GM19193 (cell line): Measurements from ENCODE around the gene RAB38.

Experiments
- POLR2A ChIP-seq: IDR thresholded peaks from 4 replicates; pipeline ENCODE4 v1.6.1; 2011; ENCODE audit not compliant: insufficient read depth, insufficient read length; ENCODE audit errors: extremely low read depth

RAB38 gene

DNA sequence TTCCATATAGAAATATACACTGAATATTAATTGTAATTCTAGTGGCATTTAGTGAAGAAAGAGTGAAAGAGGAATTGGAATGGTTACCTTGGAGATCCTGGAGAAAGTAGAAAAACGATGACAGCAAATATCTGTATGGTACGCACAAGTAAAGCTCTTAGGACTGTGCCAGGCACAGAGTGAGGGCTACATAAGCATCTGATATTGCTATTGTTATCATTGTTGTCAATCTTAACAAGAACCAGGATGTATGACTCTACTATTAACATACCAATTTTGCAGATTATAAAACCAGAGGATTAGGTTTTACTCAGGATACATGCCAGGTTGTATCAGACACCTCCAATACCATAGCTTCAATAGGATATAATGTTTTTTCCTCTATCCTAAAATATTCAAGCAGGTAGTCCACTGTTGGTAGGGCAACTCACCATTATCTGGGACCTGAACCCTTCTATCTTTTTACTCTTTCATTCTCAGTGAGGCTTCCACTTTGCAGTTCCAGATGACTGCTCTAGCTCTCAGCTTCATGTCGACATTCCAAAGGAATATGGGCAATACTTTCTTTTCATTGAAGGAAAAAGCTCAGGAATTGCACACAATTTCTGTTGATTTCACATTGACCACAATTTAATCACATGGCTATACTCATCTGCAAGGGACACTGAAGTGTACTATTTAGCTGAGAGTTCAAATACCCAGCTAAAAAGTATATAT lies 73.2 kb downstream of the RAB38 start:
- TF ChIP-seq POLR2A = no peak

- TF ChIP-seq POLR2A = no peak
These were observed 75.1 kb downstream of the RAB38 start for GRCh38 chr11:88100151-88100550.

- TF ChIP-seq POLR2A = no peak
These were observed 77.0 kb downstream of the RAB38 start for GRCh38 chr11:88098289-88098688.

GRCh38 chr11:88089134-88089533 lies 86.1 kb downstream of the RAB38 start:
- TF ChIP-seq POLR2A = no peak

- no peak for TF ChIP-seq POLR2A
These were observed 87.9 kb downstream of the RAB38 start for GRCh38 chr11:88087337-88087736.

DNA sequence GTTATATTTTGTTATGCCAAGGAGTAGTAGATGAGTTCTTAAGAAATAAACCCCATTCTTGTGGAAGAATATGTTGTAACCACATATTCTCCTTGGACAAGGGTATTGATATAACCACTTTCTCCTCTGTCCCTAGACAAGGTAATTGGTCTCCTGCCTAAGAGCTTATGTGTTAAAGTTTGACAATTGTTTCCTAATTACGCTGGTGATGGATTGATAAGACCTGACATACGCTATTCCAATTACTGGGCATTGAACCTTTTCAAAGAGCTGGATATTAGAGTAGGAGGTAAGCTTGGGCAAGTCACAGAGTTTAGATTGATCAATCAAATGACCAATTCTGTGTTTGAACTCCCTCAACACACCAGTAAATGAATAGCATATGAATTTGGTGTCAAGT lies 88.9 kb downstream of the RAB38 start:
- TF ChIP-seq POLR2A = no peak

- no peak for TF ChIP-seq POLR2A
These were observed 104.8 kb downstream of the RAB38 start for GRCh38 chr11:88070437-88070836.

- TF ChIP-seq POLR2A = no peak
These were observed 106.2 kb downstream of the RAB38 start for GRCh38 chr11:88068848-88069554.

DNA sequence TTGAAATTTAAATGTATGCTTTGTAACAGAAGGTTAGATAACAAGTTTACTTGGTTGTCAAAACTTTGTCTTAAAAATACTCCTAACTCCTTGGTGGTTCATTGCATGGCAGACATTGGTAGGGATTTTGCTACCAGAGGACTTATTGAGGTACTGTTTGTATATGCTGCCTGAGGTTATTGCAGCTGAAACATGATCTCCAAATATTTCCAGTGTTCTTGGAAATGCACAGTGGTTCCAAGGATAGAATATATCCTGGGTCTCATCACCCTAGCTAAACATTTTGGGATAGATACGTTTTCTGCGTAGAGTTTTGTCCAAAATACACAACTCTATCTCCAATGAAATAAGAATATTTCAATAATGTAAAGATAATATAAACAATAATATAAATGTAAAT lies 109.2 kb downstream of the RAB38 start:
- no peak for TF ChIP-seq POLR2A

DNA sequence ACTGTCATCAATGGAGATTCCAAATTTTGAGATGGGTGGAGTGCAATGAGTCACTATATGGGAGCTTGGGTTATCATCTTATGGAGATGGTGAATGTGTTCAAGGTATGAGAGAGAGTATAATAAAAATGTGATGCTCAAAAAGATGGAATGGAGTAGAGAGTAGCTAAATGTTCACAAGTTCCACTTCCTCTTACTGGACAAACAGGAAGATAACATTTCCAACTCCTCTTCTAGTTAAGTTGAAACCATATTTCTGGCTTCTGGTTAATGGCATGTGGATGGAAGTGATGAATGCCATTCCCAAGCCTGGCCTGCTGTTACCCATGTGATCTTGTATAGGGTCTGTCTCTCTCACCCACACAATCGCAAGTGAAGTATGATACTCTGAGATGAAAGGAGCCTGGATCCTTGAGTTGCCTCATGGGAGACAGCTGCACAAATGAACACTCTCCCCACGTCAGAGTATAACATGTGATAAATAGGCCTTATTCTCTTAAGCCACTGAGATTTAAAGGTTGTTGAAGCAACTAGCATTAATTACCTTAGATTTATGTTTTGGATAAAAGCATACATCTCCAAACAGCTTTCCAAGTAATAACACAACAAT lies 111.0 kb downstream of the RAB38 start:
- TF ChIP-seq POLR2A = no peak
